ENCODE results near the gene GPD1. TPM values are rescaled to one million over a fixed set of nuclear protein-coding genes. Genes with fewer than 3 reads are reported as not detected.
"Not testable (repeated sequence)": the region's sequence is repeated elsewhere in the genome, so short reads cannot be mapped to it uniquely, and the experiment has no call there.

The GPD1 gene
- polyA plus RNA-seq, 4 donors, result 97.1 to 198 (median 157) TPM

- DNase-seq (peak; percentile 24 to 43), FAIRE-seq (no peak)
- WGBS, 3 donors, result 47 to 85% (median 56%) methylated on average over 2 of the region's 2 CpGs
- Histone ChIP-seq H3K4me3 (ENCODE audit: low read depth in 1 of 3, low read length in 3 of 3) (no peak overlapping the region), H3K27ac (ENCODE audit: low read depth in 1 of 3, low read length in 2 of 3) (no peak overlapping the region), H3K4me1 (ENCODE audit: control insufficient read depth in 3 of 3, insufficient read depth in 2 of 3, low read depth in 1 of 3, low read length in 2 of 3) (no peaks in the 10 kb centered on the region), H3K9me3 (ENCODE audit: control insufficient read depth in 2 of 2, insufficient read depth in 1 of 2, low read depth in 1 of 2, low read length in 1 of 2) (no peaks in the 10 kb centered on the region), H3K27me3 (ENCODE audit: control insufficient read depth in 3 of 3, insufficient read depth in 3 of 3, low read length in 3 of 3) (no peaks in the 10 kb centered on the region), H3K36me3 (ENCODE audit: control insufficient read depth in 3 of 3, insufficient read depth in 2 of 3, low read depth in 1 of 3, low read length in 3 of 3) (peaks cover 7 to 33% (median 12%) of the 10 kb centered on the region in 3 donors)
Observed at GRCh38 chr12:50132505-50133135, 28.8 kb downstream of the GPD1 start.

GRCh38 chr12:50142993-50143392, 39.2 kb downstream of the GPD1 start:
- peaks cover 0 to 30% (median 2%) of the 10 kb centered on the region in 3 donors for H3K36me3 ChIP-seq (ENCODE audit: control insufficient read depth in 3 of 3, insufficient read depth in 2 of 3, low read depth in 1 of 3, low read length in 3 of 3)

DNA sequence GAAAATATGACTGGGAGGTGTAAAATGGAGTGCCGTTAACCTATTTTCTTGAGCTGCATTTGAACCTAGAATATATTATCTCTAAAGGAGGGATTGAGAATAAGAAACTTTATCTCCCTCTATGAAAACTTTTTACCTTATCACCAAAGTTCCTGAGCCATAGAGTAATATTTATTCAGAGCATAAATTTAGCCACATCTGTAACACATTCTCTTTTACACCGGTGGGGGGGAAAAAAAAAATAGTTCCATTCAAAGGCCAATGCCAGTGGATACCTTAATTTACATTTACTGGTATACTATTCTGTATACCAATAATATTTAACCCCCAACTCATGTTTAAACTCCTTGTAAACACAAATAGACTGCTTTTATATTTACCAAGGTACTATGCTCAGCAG, 41.6 kb downstream of the GPD1 start:
- H3K9me3 ChIP-seq (ENCODE audit: control insufficient read depth in 2 of 2, insufficient read depth in 1 of 2, low read depth in 1 of 2, low read length in 1 of 2), result no peaks in the 10 kb centered on the region
- no peak overlapping the region for H3K4me3 ChIP-seq (ENCODE audit: low read depth in 1 of 3, low read length in 3 of 3)
- H3K36me3 ChIP-seq (ENCODE audit: control insufficient read depth in 3 of 3, insufficient read depth in 2 of 3, low read depth in 1 of 3, low read length in 3 of 3), result peaks cover 0 to 16% (median 0%) of the 10 kb centered on the region in 3 donors
- DNase-seq (no peak), FAIRE-seq (no peak)
- no peaks in the 10 kb centered on the region for H3K27me3 ChIP-seq (ENCODE audit: control insufficient read depth in 3 of 3, insufficient read depth in 3 of 3, low read length in 3 of 3)
- no peak overlapping the region for H3K27ac ChIP-seq (ENCODE audit: low read depth in 1 of 3, low read length in 2 of 3)
- WGBS, 3 donors, result 76 to 89% (median 80%) methylated on average over 2 of the region's 2 CpGs
- H3K4me1 ChIP-seq (ENCODE audit: control insufficient read depth in 3 of 3, insufficient read depth in 2 of 3, low read depth in 1 of 3, low read length in 2 of 3), result no peaks in the 10 kb centered on the region

More at GRCh38 chr12:50142993-50143392, 39.2 kb downstream of the GPD1 start:
- no peaks in the 10 kb centered on the region for H3K27me3 ChIP-seq (ENCODE audit: control insufficient read depth in 3 of 3, insufficient read depth in 3 of 3, low read length in 3 of 3)
- H3K27ac ChIP-seq (ENCODE audit: low read depth in 1 of 3, low read length in 2 of 3), result no peak overlapping the region
- 81 to 89% (median 85%) methylated on average over 8 of the region's 8 CpGs for WGBS, 3 donors
- H3K4me1 ChIP-seq (ENCODE audit: control insufficient read depth in 3 of 3, insufficient read depth in 2 of 3, low read depth in 1 of 3, low read length in 2 of 3), result no peaks in the 10 kb centered on the region
- no peak for DNase-seq
- no peak overlapping the region for H3K4me3 ChIP-seq (ENCODE audit: low read depth in 1 of 3, low read length in 3 of 3)
- no peaks in the 10 kb centered on the region for H3K9me3 ChIP-seq (ENCODE audit: control insufficient read depth in 2 of 2, insufficient read depth in 1 of 2, low read depth in 1 of 2, low read length in 1 of 2)
- no peak for FAIRE-seq

DNA sequence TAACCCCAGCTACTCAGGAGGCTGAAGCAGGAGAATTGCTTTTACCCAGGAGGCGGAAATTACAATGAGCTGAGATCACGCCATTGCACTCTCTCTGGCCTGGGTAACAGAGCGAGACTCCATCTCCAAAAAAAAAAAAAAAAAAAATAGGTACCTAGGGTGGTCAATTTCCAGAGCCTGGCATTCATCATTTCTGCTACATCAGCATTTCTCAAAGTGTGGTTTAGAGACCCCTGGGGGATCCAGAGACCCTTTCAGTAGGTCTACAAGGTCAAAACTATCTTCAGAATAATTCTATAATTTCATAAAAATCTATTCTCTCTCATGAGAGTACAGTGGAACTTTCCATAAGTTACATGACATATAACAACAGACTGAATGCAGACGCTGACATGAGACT, 43.5 kb downstream of the GPD1 start:
- no peak overlapping the region for H3K27ac ChIP-seq (ENCODE audit: low read depth in 1 of 3, low read length in 2 of 3)
- H3K9me3 ChIP-seq (ENCODE audit: control insufficient read depth in 2 of 2, insufficient read depth in 1 of 2, low read depth in 1 of 2, low read length in 1 of 2), result no peaks in the 10 kb centered on the region
- H3K4me3 ChIP-seq (ENCODE audit: low read depth in 1 of 3, low read length in 3 of 3), result no peak overlapping the region
- H3K36me3 ChIP-seq (ENCODE audit: control insufficient read depth in 3 of 3, insufficient read depth in 2 of 3, low read depth in 1 of 3, low read length in 3 of 3), result peaks cover 0 to 7% (median 0%) of the 10 kb centered on the region in 3 donors
- H3K4me1 ChIP-seq (ENCODE audit: control insufficient read depth in 3 of 3, insufficient read depth in 2 of 3, low read depth in 1 of 3, low read length in 2 of 3), result no peaks in the 10 kb centered on the region
- no peaks in the 10 kb centered on the region for H3K27me3 ChIP-seq (ENCODE audit: control insufficient read depth in 3 of 3, insufficient read depth in 3 of 3, low read length in 3 of 3)
- DNase-seq, result no peak
- WGBS, 3 donors, result 98 to 99% (median 98%) methylated on average over 4 of the region's 4 CpGs
- FAIRE-seq, result no peak

GRCh38 chr12:50148011-50148410, 44.2 kb downstream of the GPD1 start:
- FAIRE-seq, DNase-seq: not testable (repeated sequence)
- 88 to 91% (median 90%) methylated on average over 6 of the region's 6 CpGs for WGBS, 3 donors

DNA sequence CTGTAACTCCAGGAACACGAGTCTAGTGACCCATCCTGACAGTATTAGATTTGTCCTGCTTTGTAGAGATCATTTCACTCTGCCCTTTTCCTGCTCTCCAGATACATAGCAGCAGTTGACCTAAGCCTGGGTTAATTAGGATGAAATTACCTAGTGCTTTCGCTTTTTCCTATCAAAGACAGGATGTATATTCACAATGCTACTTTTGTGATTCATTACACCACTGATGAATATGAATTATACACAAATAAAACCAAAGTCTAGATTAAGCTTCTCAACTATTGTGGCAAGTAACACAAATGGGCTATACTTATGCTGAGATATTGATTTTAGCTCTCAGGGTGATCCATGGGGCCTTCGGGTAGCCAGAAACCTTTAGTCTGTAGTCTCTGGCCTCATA, 45.5 kb downstream of the GPD1 start:
- whole genome bisulfite sequencing, 3 donors, result 39 to 57% (median 40%) methylated on average over 3 of the region's 3 CpGs
- Histone ChIP-seq H3K4me1 (ENCODE audit: control insufficient read depth in 3 of 3, insufficient read depth in 2 of 3, low read depth in 1 of 3, low read length in 2 of 3) (no peaks in the 10 kb centered on the region), H3K4me3 (ENCODE audit: low read depth in 1 of 3, low read length in 3 of 3) (no peak overlapping the region), H3K27me3 (ENCODE audit: control insufficient read depth in 3 of 3, insufficient read depth in 3 of 3, low read length in 3 of 3) (no peaks in the 10 kb centered on the region), H3K9me3 (ENCODE audit: control insufficient read depth in 2 of 2, insufficient read depth in 1 of 2, low read depth in 1 of 2, low read length in 1 of 2) (no peaks in the 10 kb centered on the region), H3K36me3 (ENCODE audit: control insufficient read depth in 3 of 3, insufficient read depth in 2 of 3, low read depth in 1 of 3, low read length in 3 of 3) (peaks cover 0 to 9% (median 0%) of the 10 kb centered on the region in 3 donors), H3K27ac (ENCODE audit: low read depth in 1 of 3, low read length in 2 of 3) (no peak overlapping the region)
- DNase-seq (no peak), FAIRE-seq (no peak)

More at GRCh38 chr12:50148011-50148410, 44.2 kb downstream of the GPD1 start:
- H3K4me3 ChIP-seq (ENCODE audit: low read depth in 1 of 3, low read length in 3 of 3); H3K27ac ChIP-seq (ENCODE audit: low read depth in 1 of 3, low read length in 2 of 3); H3K9me3 ChIP-seq (ENCODE audit: control insufficient read depth in 2 of 2, insufficient read depth in 1 of 2, low read depth in 1 of 2, low read length in 1 of 2); H3K36me3 ChIP-seq (ENCODE audit: control insufficient read depth in 3 of 3, insufficient read depth in 2 of 3, low read depth in 1 of 3, low read length in 3 of 3); H3K4me1 ChIP-seq (ENCODE audit: control insufficient read depth in 3 of 3, insufficient read depth in 2 of 3, low read depth in 1 of 3, low read length in 2 of 3); H3K27me3 ChIP-seq (ENCODE audit: control insufficient read depth in 3 of 3, insufficient read depth in 3 of 3, low read length in 3 of 3): not testable (repeated sequence)

GRCh38 chr12:50151047-50151687, 47.4 kb downstream of the GPD1 start:
- Histone ChIP-seq H3K36me3 (ENCODE audit: control insufficient read depth in 3 of 3, insufficient read depth in 2 of 3, low read depth in 1 of 3, low read length in 3 of 3) (peaks cover 0 to 9% (median 0%) of the 10 kb centered on the region in 3 donors), H3K27ac (ENCODE audit: low read depth in 1 of 3, low read length in 2 of 3) (no peak overlapping the region), H3K9me3 (ENCODE audit: control insufficient read depth in 2 of 2, insufficient read depth in 1 of 2, low read depth in 1 of 2, low read length in 1 of 2) (no peaks in the 10 kb centered on the region), H3K4me1 (ENCODE audit: control insufficient read depth in 3 of 3, insufficient read depth in 2 of 3, low read depth in 1 of 3, low read length in 2 of 3) (no peaks in the 10 kb centered on the region), H3K4me3 (ENCODE audit: low read depth in 1 of 3, low read length in 3 of 3) (no peak overlapping the region), H3K27me3 (ENCODE audit: control insufficient read depth in 3 of 3, insufficient read depth in 3 of 3, low read length in 3 of 3) (no peaks in the 10 kb centered on the region)
- no peak for FAIRE-seq
- DNase-seq, result no peak
- WGBS, 3 donors, result 58 to 84% (median 69%) methylated on average over 1 of the region's 1 CpG

DNA sequence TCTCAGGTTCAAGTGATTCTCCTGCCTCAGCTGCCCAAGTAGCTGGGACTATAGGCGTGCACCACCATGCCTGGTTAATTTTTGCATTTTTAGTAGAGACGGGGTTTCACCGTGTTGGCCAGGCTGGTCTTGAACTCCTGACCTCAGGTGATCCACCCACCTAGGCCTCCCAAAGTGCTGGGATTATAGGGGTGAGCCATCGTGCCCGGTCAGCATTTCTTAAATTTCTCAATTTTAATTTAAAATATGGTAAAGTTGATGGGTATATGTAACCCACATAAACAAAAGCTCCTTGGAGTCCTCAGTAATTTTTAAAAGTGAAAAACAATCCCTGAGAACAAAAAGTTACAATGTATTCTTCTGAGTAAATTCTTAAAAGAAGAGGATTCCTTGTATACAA, 51.1 kb downstream of the GPD1 start:
- H3K27ac ChIP-seq (ENCODE audit: low read depth in 1 of 3, low read length in 2 of 3); FAIRE-seq; H3K27me3 ChIP-seq (ENCODE audit: control insufficient read depth in 3 of 3, insufficient read depth in 3 of 3, low read length in 3 of 3); H3K4me3 ChIP-seq (ENCODE audit: low read depth in 1 of 3, low read length in 3 of 3); DNase-seq; H3K4me1 ChIP-seq (ENCODE audit: control insufficient read depth in 3 of 3, insufficient read depth in 2 of 3, low read depth in 1 of 3, low read length in 2 of 3); H3K9me3 ChIP-seq (ENCODE audit: control insufficient read depth in 2 of 2, insufficient read depth in 1 of 2, low read depth in 1 of 2, low read length in 1 of 2): not testable (repeated sequence)
- 89 to 91% (median 91%) methylated on average over 5 of the region's 5 CpGs for WGBS, 3 donors
- peaks cover 0 to 14% (median 0%) of the 10 kb centered on the region in 3 donors for H3K36me3 ChIP-seq (ENCODE audit: control insufficient read depth in 3 of 3, insufficient read depth in 2 of 3, low read depth in 1 of 3, low read length in 3 of 3)
